ENCODE measurements around the gene ZBTB7C.

Gene ZBTB7C

GRCh38 chr18:48000701-48001100, 408.5 kb downstream of the ZBTB7C start:
- ChIA-PET CTCF (no interaction called here), POLR2A (no interaction called here)
- DNase-seq (ENCODE audit: extremely low spot score), result no peak
- TF ChIP-seq SUZ12 (IDR thresholded peaks at IDR 0.05), result no peak
- no peak for TF ChIP-seq FOXM1 (IDR thresholded peaks at IDR 0.05; ENCODE audit: borderline replicate concordance)
- TF ChIP-seq BHLHE40 (IDR thresholded peaks at IDR 0.05; ENCODE audit: borderline replicate concordance), result no peak
- no peak for TF ChIP-seq FOXA1 (IDR thresholded peaks at IDR 0.05)
- no peak for TF ChIP-seq HDGF (IDR thresholded peaks at IDR 0.05; ENCODE audit: borderline replicate concordance)
- no peak for TF ChIP-seq FOXK2 (IDR thresholded peaks at IDR 0.05)

DNA sequence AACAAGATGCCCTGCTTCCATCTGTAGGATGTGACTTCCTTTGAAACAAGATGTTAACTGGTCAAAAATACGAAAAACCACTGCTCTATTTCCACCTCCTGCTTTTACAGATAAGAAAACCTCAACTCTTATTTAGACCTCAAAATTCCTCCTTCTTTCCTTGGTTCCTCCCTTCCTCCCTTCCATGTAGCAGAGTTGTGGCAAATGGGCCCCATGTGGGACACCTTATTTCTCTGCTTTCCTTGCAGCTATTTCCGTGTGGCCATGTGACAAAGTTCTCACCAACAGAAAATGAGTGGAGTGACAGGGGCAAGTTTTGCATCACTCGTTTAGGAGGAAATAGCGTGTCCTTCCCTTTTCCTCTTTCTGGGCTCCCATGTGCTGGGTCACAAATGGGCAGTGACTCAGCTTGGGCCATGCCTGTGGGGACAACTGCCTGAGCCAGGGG, 409.4 kb downstream of the ZBTB7C start:
- ChIA-PET CTCF (no interaction called here), POLR2A (no interaction called here)
- no peak for TF ChIP-seq ELF4 (IDR thresholded peaks at IDR 0.05)
- no peak for TF ChIP-seq CTBP1 (IDR thresholded peaks at IDR 0.05; ENCODE audit: borderline replicate concordance)
- TF ChIP-seq FOXK2 (IDR thresholded peaks at IDR 0.05), result no peak
- TF ChIP-seq L3MBTL2 (conservative IDR thresholded peaks at IDR 0.05), result no peak
- no peak for TF ChIP-seq SUZ12 (IDR thresholded peaks at IDR 0.05)
- DNase-seq (ENCODE audit: extremely low spot score), result no peak

DNA sequence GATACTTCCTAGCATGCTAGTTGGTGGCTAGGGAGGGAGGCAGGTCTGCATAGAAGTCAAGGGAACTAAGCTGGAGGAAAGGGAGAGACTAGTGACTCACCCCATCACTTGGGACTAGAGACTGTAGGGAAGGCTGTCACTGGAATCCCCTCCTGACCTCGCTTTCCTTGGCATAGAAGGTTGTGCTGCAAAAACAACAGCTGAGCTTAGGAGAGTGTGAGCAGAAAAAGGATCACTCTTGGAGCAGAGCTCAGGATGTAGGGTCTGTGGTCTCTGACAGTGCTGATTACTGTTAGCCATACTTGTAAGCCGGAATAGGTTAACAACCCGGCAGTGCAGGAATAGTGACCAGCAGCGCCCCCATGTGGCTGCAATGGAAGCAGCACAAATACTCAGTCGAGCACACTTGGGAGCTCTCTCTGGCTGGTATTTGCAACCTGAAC, 411.8 kb downstream of the ZBTB7C start:
- CTCF ChIA-PET, result interaction anchor here (0.8 to 2.1 kb wide), 2 partner anchors 10 to 394 kb away, joined by 3 to 8 read pairs; no protein-coding TSS in a partner anchor
- POLR2A ChIA-PET, result no interaction called here
- peak; percentile 32 for DNase-seq (ENCODE audit: extremely low spot score)
- TF ChIP-seq LEF1 (IDR thresholded peaks at IDR 0.05; ENCODE audit: borderline replicate concordance), result no peak
- no peak for TF ChIP-seq FOXM1 (IDR thresholded peaks at IDR 0.05; ENCODE audit: borderline replicate concordance)
- no peak for TF ChIP-seq ELF4 (IDR thresholded peaks at IDR 0.05)
- no peak for TF ChIP-seq HDGF (IDR thresholded peaks at IDR 0.05; ENCODE audit: borderline replicate concordance)
- TF ChIP-seq CTBP1 (IDR thresholded peaks at IDR 0.05; ENCODE audit: borderline replicate concordance), result no peak
- TF ChIP-seq SP1 (IDR thresholded peaks at IDR 0.05), result no peak
- no peak for TF ChIP-seq ZNF384 (IDR thresholded peaks at IDR 0.05)
- no peak for TF ChIP-seq L3MBTL2 (conservative IDR thresholded peaks at IDR 0.05)
- TF ChIP-seq ARNT (IDR thresholded peaks at IDR 0.05), result no peak
- TF ChIP-seq TARDBP (IDR thresholded peaks at IDR 0.05), result no peak
- TF ChIP-seq NFRKB (IDR thresholded peaks at IDR 0.05), result no peak
- TF ChIP-seq FOXA1 (IDR thresholded peaks at IDR 0.05), result no peak
- no peak for TF ChIP-seq FOXK2 (IDR thresholded peaks at IDR 0.05)
- no peak for TF ChIP-seq PKNOX1 (IDR thresholded peaks at IDR 0.05)

- TF ChIP-seq ZNF384 (IDR thresholded peaks at IDR 0.05) (no peak), ELF4 (IDR thresholded peaks at IDR 0.05) (no peak), SP1 (IDR thresholded peaks at IDR 0.05) (no peak), FOXM1 (IDR thresholded peaks at IDR 0.05; ENCODE audit: borderline replicate concordance) (no peak), PKNOX1 (IDR thresholded peaks at IDR 0.05) (no peak), LEF1 (IDR thresholded peaks at IDR 0.05; ENCODE audit: borderline replicate concordance) (no peak), CTBP1 (IDR thresholded peaks at IDR 0.05; ENCODE audit: borderline replicate concordance) (no peak), NFRKB (IDR thresholded peaks at IDR 0.05) (no peak), FOXA1 (IDR thresholded peaks at IDR 0.05) (no peak), TARDBP (IDR thresholded peaks at IDR 0.05) (no peak), BHLHE40 (IDR thresholded peaks at IDR 0.05; ENCODE audit: borderline replicate concordance) (no peak), L3MBTL2 (conservative IDR thresholded peaks at IDR 0.05) (no peak), ARNT (IDR thresholded peaks at IDR 0.05) (no peak), SUZ12 (IDR thresholded peaks at IDR 0.05) (no peak), HDGF (IDR thresholded peaks at IDR 0.05; ENCODE audit: borderline replicate concordance) (no peak), FOXK2 (IDR thresholded peaks at IDR 0.05) (no peak)
- DNase-seq (ENCODE audit: extremely low spot score), result no peak
- ChIA-PET POLR2A (no interaction called here), CTCF (interaction anchor here (2.1 kb wide), 1 partner anchor 11 kb away, joined by 8 read pairs; no protein-coding TSS in a partner anchor)
Measured at GRCh38 chr18:47996091-47996541, 413.1 kb downstream of the ZBTB7C start.

GRCh38 chr18:47995654-47996053, 413.5 kb downstream of the ZBTB7C start:
- DNase-seq (ENCODE audit: extremely low spot score), result no peak
- POLR2A ChIA-PET, result no interaction called here
- TF ChIP-seq ZNF384 (IDR thresholded peaks at IDR 0.05) (no peak), CTBP1 (IDR thresholded peaks at IDR 0.05; ENCODE audit: borderline replicate concordance) (no peak), PKNOX1 (IDR thresholded peaks at IDR 0.05) (no peak), L3MBTL2 (conservative IDR thresholded peaks at IDR 0.05) (no peak), FOXK2 (IDR thresholded peaks at IDR 0.05) (no peak), LEF1 (IDR thresholded peaks at IDR 0.05; ENCODE audit: borderline replicate concordance) (no peak), ARNT (IDR thresholded peaks at IDR 0.05) (no peak), SP1 (IDR thresholded peaks at IDR 0.05) (no peak), FOXA1 (IDR thresholded peaks at IDR 0.05) (no peak)
- CTCF ChIA-PET, result no interaction called here

DNA sequence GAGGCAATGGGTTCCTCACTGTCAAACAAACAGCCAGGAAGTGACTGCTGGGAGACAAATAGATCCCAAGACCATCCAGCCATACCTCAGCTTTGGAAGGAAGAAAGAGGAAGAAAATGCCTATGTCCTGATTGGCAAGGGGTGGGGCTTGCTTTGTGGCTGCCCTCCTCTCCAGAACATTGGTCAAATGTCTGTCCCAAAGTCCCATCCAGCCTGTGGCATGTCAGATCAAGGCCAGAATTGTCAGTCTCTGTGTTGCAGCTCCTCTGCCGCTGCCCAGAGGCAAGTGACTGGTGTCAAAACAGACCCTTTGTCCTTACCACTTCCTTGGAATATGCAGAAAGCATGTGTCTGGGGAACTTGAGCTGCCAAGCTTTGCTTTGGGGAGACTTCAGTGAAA, 415.8 kb downstream of the ZBTB7C start:
- DNase-seq (ENCODE audit: extremely low spot score), result no peak
- TF ChIP-seq ZNF384 (IDR thresholded peaks at IDR 0.05) (no peak), PKNOX1 (IDR thresholded peaks at IDR 0.05) (no peak), FOXA1 (IDR thresholded peaks at IDR 0.05) (no peak), ARNT (IDR thresholded peaks at IDR 0.05) (no peak), SP1 (IDR thresholded peaks at IDR 0.05) (no peak), FOXM1 (IDR thresholded peaks at IDR 0.05; ENCODE audit: borderline replicate concordance) (no peak), LEF1 (IDR thresholded peaks at IDR 0.05; ENCODE audit: borderline replicate concordance) (no peak), ELF4 (IDR thresholded peaks at IDR 0.05) (no peak), FOXK2 (IDR thresholded peaks at IDR 0.05) (no peak), HDGF (IDR thresholded peaks at IDR 0.05; ENCODE audit: borderline replicate concordance) (no peak), NFRKB (IDR thresholded peaks at IDR 0.05) (no peak), L3MBTL2 (conservative IDR thresholded peaks at IDR 0.05) (no peak), BHLHE40 (IDR thresholded peaks at IDR 0.05; ENCODE audit: borderline replicate concordance) (no peak)
- CTCF ChIA-PET, result interaction anchor here (0.7 kb wide), 1 partner anchor 9 kb away, joined by 3 read pairs; no protein-coding TSS in a partner anchor
- POLR2A ChIA-PET, result no interaction called here
